NCI-H2107 treated with DMSO at 0.1 percent for 48 hours (cell line): ENCODE measurements around the gene ATP5F1A.
"Not testable (repeated sequence)": the region's sequence is repeated elsewhere in the genome, so short reads cannot be mapped to it uniquely, and the experiment has no call there.

ENCODE experiments used
- DNase-seq: peaks from one replicate; lab custom pipeline; 2025; ENCODE audit not compliant: unreplicated experiment; lab: John Stamatoyannopoulos, UW

The ATP5F1A gene

GRCh38 chr18:46097801-46098615 is at the start of gene ATP5F1A:
TSS of gene ATP5F1A (minus strand) at chr18:46098296. CDS start at chr18:46098231, 65 bp downstream.
- peak; percentile 90 for DNase-seq

- no peak for DNase-seq
Observed at GRCh38 chr18:46141199-46141598, 43.1 kb upstream of the ATP5F1A start.

GRCh38 chr18:46140173-46140572 is 42.1 kb upstream of the ATP5F1A start:
- DNase-seq, result no peak

GRCh38 chr18:46134920-46135675 is 37.0 kb upstream of the ATP5F1A start:
- no peak for DNase-seq

DNA sequence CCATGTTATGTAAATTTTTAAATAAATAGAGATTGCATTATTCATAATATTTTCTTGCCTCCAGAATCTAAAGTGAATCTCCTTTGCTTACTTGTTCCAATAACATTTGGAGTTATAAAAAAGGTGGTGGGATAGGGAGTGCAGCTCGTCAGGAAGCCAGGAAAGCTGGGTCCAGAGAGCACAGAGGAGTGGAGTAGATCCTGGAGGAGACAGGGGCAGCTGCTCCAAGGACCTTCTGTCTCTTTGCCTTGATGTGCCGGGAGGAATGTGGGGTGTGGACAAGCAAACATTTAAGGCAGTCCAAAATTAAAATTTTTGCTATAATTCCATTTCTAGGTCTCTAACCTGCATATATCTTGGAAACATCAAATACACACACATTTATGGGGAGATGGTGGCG is 35.4 kb upstream of the ATP5F1A start:
- no peak for DNase-seq

- DNase-seq, result not testable (repeated sequence)
Observed at GRCh38 chr18:46130549-46130948, 32.5 kb upstream of the ATP5F1A start.

- no peak for DNase-seq
Observed at GRCh38 chr18:46130061-46130460, 32.0 kb upstream of the ATP5F1A start.

- DNase-seq, result not testable (repeated sequence)
Observed at GRCh38 chr18:46126625-46127024, 28.5 kb upstream of the ATP5F1A start.

DNA sequence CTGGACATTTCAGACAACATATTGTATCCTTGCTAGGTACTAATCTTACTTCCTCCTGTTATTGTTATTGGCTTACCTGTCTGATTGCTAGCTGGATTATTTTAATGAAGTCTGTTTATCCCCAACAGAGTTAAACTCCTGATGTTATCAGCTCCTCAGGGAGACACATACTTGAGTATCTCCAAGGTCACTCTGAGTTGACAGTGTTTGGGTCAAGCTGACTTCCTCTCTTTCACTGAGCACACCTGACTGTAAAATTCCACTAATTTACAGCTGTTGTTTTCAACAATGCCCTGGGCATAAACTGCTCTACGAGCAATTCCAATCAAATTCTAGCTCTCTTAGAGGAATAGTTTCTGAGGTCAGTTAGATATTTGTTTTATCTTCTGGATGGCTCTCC is 15.7 kb upstream of the ATP5F1A start:
- DNase-seq, result no peak

GRCh38 chr18:46110406-46110805 is 12.3 kb upstream of the ATP5F1A start:
- DNase-seq, result no peak

- DNase-seq, result no peak
Observed at GRCh38 chr18:46109386-46109785, 11.3 kb upstream of the ATP5F1A start.

- peak; percentile 94 for DNase-seq
Observed at GRCh38 chr18:46104128-46104911, 6.2 kb upstream of the ATP5F1A start, which contains the start of gene HAUS1. TSS of gene HAUS1 (plus strand) at chr18:46104385. CDS start at chr18:46104412, 27 bp downstream.

GRCh38 chr18:46099463-46099862 is 1.4 kb upstream of the ATP5F1A start:
- DNase-seq, result no peak

GRCh38 chr18:46098616-46098933 is 479 bp upstream of the ATP5F1A start:
- no peak for DNase-seq

DNA sequence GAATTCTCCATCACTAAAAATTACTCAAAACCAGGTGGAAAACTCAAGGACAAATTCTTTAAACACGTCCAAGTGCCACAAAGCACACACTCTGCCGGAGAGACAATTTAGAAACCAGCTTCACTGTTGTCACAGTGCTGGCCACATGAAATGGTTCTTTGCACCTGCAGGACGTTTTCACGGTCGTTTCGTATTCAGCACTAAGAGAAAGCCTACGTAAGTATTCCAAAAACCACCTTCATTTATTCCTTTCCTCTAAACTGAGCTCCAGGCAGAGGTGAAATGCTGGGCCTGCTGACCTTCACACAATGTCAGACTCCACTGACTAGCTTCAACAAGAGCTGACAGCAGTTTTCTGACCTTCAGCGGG is 680 bp downstream of the ATP5F1A start:
- DNase-seq, result no peak

GRCh38 chr18:46096651-46097300 is 1.3 kb downstream of the ATP5F1A start:
- DNase-seq, result no peak

GRCh38 chr18:46095532-46095931 is 2.6 kb downstream of the ATP5F1A start:
- no peak for DNase-seq

GRCh38 chr18:46088501-46088900 is 9.6 kb downstream of the ATP5F1A start:
- DNase-seq, result not testable (repeated sequence)

DNA sequence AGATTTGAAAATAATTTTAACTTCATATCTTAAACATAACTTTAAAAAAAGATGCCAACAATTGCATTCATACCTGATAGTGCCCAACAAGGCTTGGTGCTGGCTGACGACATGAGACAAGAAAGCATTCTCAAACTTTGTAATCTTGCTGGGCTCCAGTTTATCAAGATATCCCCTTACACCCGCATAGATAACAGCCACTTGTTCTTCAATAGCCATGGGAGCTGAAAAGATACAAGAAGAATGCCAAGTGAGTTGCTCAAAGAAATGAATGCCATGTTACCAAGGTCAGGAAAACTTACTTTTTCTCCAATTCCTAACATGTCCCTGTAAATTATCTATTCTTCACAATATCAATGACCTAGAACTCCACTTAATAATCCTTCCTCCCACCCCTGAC is 13.7 kb downstream of the ATP5F1A start:
- DNase-seq, result no peak

GRCh38 chr18:46080156-46080555 is 17.9 kb downstream of the ATP5F1A start:
- DNase-seq, result no peak

DNA sequence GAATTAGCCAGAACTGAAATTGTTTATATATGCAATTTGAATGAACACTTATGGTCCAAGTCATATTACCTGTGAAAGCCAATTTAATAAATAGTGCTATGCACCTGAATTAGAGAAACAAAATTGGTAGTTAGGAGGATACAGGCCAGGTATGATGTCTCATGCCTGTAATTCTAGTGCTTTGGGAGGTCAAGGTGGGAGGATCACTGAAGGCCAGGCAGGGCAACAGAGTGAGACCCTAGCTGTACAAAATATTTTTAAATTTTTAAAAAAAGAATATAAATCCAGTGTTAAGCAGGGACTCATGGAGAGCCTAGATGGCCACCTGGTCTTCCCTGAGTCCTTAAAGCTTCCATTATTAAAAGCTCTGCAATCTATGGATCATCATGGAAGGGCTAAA is 18.8 kb downstream of the ATP5F1A start:
- DNase-seq, result no peak
